Stimulated activated naive CD4-positive, alpha-beta T cell treated with Interleukin-2 at 50 U/mL for 16 hours (primary cell): ENCODE results near the gene GMDS.

Experiments
- DNase-seq: peaks from one replicate; lab custom pipeline; 2025; lab: John Stamatoyannopoulos, UW

The GMDS gene

GRCh38 chr6:2133716-2134310 is 111.6 kb downstream of the GMDS start:
- DNase-seq: no peak

- no peak for DNase-seq
Observed at GRCh38 chr6:2132916-2133315, 112.5 kb downstream of the GMDS start.

GRCh38 chr6:2132416-2132815 is 113.0 kb downstream of the GMDS start:
- DNase-seq: no peak

GRCh38 chr6:2129182-2129621 is 116.2 kb downstream of the GMDS start:
- no peak for DNase-seq

- DNase-seq: peak; percentile 43
Observed at GRCh38 chr6:2127484-2127911, 117.9 kb downstream of the GMDS start.

- DNase-seq: no peak
Observed at GRCh38 chr6:2126351-2126750, 119.1 kb downstream of the GMDS start.

- DNase-seq: no peak
Observed at GRCh38 chr6:2125158-2125557, 120.2 kb downstream of the GMDS start.

- no peak for DNase-seq
Observed at GRCh38 chr6:2124260-2124709, 121.1 kb downstream of the GMDS start.

GRCh38 chr6:2120912-2121311 is 124.5 kb downstream of the GMDS start:
- no peak for DNase-seq

GRCh38 chr6:2119275-2119674 is 126.1 kb downstream of the GMDS start:
- DNase-seq: no peak

GRCh38 chr6:2118136-2118535 is 127.3 kb downstream of the GMDS start:
- no peak for DNase-seq

- no peak for DNase-seq
Observed at GRCh38 chr6:2117447-2117846, 128.0 kb downstream of the GMDS start.

- no peak for DNase-seq
Observed at GRCh38 chr6:2116496-2116895, 128.9 kb downstream of the GMDS start.

GRCh38 chr6:2114100-2114499 is 131.3 kb downstream of the GMDS start:
- no peak for DNase-seq

GRCh38 chr6:2111162-2111677 is 134.2 kb downstream of the GMDS start:
- DNase-seq: no peak

- DNase-seq: no peak
Observed at GRCh38 chr6:2110504-2110903, 134.9 kb downstream of the GMDS start.

- DNase-seq: no peak
Observed at GRCh38 chr6:2109796-2110195, 135.6 kb downstream of the GMDS start.

GRCh38 chr6:2108700-2109306 is 136.6 kb downstream of the GMDS start:
- no peak for DNase-seq

GRCh38 chr6:2104524-2104880 is 140.9 kb downstream of the GMDS start:
- no peak for DNase-seq

- DNase-seq: no peak
Observed at GRCh38 chr6:2103765-2104523, 141.5 kb downstream of the GMDS start.

GRCh38 chr6:2102966-2103365 is 142.4 kb downstream of the GMDS start:
- DNase-seq: no peak

- DNase-seq: no peak
Observed at GRCh38 chr6:2102316-2102883, 143.0 kb downstream of the GMDS start.

- DNase-seq: no peak
Observed at GRCh38 chr6:2101213-2101612, 144.2 kb downstream of the GMDS start.
